HG02678 (cell line): ENCODE data around the gene NOS1.
A peak's percentile ranks its signal among the peaks of the same experiment; 100 is the strongest.
"Not testable (repeated sequence)": the region's sequence is repeated elsewhere in the genome, so short reads cannot be mapped to it uniquely, and the experiment has no call there.

Experiments used
- ATAC-seq: cut with Tn5 transposase; IDR thresholded peaks from one replicate; pipeline ENCODE4 v1.9.1; 2021; ENCODE audit warnings: mild to moderate bottlenecking, moderate library complexity; ENCODE audit not compliant: unreplicated experiment

NOS1 gene

GRCh38 chr12:117213295-117213808 is 148.1 kb downstream of the NOS1 start:
- no peak for ATAC-seq

DNA sequence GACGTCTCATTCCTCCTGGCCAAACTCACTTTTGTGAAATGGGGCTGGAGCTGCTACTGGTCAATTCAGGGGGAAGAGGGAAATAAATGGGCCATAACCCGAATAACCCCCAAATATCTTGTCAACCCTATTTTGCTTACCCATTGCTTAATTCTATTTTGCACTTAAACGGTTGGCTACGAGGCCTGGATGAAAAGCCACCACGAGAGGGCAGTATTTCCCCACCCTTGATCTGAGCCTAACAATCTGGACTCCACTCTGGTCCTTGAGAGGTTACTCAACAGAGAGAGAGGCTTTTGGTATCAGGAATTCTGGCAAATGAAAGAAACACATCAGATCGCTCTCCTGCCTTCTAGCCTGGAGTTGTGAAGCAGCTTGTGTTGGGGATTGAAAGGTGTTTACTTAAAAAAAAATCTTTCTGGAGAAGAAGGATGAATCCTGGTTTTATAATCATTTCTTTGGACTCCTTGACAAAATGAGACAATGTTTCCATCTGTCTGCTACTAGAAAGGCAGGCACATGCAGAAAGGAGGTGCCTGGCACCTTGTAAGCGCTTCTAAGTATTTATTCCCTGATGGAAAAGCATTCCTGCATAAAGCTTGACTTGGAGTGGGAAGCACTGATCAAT is 148.7 kb downstream of the NOS1 start:
- no peak for ATAC-seq

GRCh38 chr12:117210266-117210918 is 151.0 kb downstream of the NOS1 start:
- no peak for ATAC-seq

DNA sequence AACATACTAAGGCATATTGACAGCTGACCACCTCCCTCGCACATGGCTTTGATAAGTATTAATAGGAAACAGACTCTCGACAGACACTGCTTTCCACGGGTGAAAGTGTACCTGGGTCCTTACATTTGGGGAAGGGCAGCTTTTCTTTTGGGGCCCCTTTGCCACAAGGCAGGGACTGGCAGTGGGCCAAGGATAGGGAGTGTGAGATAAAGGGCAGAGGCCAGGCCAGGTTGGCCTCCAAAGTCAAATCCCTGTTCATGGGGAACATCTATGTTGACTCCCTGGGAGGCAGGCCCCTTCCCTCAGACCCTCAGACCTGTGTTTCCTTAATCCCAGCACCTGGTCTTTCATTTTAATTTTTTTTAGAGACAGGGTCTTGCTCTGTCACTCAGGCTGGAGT is 151.8 kb downstream of the NOS1 start:
- no peak for ATAC-seq

DNA sequence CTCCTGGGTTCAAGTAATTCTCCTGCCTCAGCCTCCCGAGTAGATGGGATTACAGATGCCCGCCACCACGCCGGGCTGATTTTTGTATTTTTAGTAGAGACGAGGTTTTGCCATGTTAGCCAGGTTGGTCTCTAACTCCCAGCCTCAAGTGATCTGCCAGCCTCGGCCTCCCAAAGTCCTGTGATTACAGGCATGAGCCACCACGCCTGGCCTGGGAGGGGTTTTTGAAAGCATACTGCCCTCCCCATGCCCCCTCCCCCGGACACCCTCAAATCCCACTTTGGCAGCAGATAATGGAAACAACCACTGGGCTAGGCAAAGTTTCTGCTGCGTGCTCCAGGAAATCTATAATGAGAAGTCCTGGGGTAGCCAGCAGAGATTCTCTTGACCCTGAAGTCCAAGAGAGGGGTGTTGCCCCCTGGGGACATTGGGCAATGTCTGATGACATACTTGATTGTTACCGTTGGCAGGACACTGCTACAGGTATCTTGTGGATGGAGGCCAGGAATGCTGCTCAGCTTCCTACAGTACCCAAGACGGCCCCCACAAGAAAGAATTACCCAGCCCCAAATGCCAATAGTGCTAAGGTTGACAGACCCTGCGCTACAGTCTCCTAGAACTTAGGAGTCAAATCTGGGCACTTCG is 152.5 kb downstream of the NOS1 start:
- ATAC-seq = no peak

DNA sequence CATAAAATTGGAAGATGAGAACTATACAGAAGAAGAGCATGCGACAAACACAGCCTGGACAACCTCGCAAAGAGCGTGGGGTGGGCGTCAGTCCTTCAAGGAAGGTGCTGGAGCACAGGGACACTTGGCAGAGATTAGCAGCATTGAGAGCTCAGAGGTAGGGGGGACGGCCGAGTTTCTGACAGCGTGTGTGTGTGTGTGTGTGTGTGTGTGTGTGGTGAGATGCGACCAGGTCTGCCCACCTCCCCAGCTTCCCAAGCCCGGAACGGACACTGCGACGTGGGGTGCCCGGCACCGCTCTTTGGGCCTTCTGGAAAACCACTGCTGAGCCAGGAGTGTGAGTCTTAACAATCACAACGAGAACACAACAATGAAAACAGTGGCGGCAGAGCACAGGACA is 153.2 kb downstream of the NOS1 start:
- ATAC-seq = no peak

- no peak for ATAC-seq
Measured at GRCh38 chr12:117207675-117208074, 153.8 kb downstream of the NOS1 start.

GRCh38 chr12:117202556-117202955 is 158.9 kb downstream of the NOS1 start:
- ATAC-seq = no peak

DNA sequence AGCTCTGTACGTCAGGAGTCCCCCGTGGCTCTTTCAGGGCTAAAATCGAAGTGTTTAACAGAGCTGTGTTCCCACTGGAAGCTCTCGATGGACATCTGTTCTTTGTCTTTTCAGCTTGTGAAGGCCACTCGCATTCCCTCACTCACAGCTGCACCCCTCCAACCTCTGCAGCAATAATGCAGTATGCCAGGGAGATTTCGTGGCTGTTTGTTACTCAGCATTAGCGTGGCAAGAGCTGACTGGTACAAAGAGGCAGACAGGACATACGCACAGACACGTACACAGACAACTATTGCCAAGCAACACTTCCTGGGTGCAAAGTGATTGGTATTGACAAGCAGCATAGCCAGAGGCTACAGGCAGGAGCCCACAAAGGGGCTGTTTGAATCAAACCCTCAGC is 159.4 kb downstream of the NOS1 start:
- ATAC-seq = no peak

DNA sequence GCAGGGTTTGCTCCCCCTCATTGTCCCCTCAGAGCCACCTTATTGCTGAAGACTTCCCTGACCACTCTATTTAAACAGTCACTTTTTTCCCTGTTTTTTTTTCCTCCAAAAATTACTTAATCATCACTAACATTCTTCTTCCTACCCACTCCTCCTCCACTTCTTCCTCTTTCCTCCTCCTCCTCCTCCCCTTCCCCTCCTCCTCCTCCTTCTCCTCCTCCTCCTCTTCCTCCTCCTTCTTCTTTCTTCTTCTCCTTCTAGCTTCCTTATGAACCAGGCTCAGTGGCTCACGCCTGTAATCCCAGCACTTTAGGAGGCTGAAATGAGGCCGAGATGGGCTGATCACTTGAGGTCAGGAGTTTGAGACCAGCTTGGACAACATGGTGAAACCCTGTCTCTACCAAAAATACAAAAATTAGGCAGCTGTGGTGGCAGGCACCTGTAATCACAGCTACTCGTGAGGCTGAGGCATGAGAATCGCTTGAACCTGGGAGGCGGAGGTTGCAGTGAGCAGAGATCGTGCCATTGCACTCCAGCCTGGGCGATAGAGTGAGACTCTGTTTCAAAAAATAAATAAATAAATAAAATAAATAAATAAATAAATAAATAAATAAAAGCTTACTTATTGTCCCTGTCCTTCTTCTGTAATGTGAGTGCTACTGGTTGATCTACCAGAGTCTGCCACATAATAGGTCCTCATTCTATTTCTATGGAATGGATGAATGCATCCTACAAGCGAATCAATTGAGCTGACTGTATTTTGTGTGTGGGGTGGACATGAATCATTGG is 161.3 kb downstream of the NOS1 start:
- not testable (repeated sequence) for ATAC-seq

DNA sequence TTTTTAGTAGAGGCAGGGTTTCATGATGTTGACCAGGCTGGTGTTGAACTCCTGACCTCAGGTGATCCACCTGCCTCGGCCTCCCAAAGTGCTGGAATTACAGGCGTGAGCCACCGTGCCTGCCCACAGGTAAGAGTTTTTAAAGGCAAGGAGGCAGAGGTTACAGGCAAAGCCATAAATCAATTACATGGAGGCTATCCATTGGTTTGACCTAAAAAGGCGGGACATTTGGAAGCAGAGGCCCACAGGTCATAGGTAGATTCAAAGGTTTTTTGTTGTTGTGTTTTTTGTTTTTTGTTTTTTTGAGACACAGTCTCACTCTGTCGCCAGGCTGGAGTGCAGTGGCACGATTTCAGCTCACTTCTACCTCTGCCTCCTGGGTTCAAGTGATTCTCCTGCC is 165.1 kb downstream of the NOS1 start:
- ATAC-seq = not testable (repeated sequence)

DNA sequence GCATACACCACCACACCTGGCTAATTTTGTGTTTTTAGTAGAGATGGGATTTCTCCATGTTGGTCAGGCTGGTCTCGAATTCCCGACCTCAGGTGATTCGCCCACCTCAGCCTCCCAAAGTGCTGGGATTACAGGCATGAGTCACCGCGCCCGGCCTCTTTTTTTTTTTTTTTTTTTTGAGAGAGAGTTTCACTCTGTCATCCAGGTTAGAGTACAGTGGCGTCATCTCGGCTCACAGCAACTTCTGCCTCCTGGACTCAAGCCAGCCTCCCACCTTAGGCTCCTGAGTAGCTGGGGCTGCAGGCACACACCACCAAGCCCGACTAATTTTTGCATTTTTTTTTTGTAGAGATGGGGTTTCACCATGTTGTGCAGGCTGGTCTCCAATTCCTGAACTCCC is 166.4 kb downstream of the NOS1 start:
- ATAC-seq = not testable (repeated sequence)

DNA sequence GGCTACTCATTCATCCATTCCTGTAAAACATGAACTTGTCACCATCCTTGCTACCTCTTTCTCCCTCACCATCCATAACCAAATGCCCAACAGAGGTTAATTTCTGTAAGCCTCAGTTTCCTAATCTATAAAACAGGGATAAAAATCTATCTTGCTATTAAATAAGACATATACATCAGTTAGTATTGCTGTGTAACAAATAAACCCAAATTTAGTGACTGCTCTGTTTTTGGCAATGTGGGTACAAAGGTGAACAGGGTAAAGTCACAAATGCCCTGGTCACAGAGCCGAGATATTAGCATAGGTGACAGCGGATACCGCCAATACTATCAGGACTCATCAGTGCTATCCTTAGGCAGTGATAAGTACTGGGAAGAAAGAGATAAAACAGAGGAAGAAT is 167.5 kb downstream of the NOS1 start:
- no peak for ATAC-seq

DNA sequence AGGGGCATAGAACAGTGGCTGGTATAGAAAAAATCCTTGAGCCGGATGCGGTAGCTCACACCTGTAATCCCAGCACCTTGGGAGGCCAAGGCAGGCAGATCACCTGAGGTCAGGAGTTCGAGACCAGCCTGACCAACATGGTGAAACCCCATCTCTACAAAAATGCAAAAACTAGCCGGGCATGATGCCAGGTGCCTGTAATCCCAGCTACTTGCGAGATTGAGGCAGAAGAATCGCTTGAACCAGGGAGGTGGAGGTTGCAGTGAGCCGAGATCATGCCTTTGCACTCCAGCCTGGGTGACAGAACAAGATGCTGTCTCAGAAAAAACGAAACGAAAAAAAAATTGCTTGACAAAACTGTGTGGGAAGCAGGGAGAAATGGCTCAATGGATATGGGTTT is 168.8 kb downstream of the NOS1 start:
- ATAC-seq = not testable (repeated sequence)

DNA sequence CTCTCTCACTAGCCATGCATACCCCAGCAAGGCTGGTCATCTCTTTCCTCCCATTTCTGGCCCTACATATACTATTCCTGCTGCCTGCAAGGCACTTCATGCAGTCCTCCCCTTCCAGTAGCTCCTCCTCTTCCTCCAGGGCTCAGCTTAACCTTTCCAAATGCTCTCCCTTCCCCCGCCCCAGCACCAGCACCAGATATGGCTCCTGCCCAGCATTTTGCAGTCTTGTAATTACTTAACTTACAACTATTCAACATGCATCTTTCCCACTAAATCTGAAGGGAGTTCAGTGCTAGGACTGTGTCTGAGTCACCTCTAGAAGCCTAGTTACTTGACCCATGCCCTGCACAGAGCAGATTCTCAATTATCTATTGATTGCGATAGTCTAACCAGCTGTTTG is 169.4 kb downstream of the NOS1 start:
- ATAC-seq = no peak

DNA sequence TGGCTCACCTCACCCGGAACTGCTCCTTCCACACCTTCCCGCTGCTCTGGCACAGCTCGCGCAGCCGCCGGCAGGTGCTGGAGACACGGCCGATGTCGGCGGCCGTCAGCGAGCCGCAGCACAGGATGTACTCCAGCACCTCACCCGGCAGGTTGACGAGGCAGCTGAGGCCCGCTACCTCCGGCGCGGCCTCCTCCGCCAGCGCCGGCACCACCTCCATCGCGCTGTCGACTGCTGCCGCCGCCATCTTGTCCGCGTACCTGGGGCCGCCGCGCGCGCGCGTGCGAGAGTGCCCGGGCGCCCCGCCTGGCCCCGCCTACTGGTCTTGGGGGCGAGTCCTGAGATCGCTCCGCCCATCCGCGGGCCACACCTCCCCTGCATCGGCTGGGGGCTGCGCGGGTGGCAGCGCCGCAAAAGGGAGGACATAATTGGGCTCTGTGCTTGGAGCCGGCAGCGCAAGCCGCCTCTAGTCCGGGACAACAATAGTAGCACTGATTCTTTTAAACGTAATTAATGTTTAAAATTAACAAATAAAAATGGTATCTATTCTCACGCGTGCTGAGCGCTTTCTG is 171.1 kb downstream of the NOS1 start, which contains the start of gene FBXO21:
TSS of gene FBXO21 (minus strand) at position 261 of the 572 bp plus-strand sequence. CDS start at position 247, 14 bp downstream.
- peak; percentile 93 for ATAC-seq

DNA sequence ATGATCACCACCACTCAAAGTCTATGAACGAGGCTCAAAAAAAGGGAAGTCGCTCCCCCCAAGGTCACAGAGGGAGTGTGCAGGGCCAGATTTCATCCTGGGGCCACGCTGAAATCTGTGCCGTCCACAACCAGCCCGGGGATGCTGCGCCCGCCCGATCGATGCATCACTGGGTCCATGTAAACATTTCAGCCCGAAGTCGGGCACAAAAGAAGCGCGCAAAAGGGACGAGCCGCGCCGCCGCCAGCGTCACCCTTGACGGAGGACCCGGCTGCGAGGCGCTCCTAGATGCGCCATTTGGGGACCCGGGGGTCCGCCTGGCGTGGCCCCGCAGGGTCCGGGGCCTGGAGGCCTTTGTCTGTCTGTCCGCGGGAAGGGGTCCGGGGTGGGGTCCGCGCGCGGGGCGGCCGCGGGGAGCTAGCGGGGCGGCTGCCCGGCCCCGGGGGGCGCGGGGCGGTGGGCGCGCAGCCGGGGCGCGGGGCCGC is 171.7 kb downstream of the NOS1 start:
- peak; percentile 40 for ATAC-seq

GRCh38 chr12:117188961-117189724 is 172.3 kb downstream of the NOS1 start:
- no peak for ATAC-seq

DNA sequence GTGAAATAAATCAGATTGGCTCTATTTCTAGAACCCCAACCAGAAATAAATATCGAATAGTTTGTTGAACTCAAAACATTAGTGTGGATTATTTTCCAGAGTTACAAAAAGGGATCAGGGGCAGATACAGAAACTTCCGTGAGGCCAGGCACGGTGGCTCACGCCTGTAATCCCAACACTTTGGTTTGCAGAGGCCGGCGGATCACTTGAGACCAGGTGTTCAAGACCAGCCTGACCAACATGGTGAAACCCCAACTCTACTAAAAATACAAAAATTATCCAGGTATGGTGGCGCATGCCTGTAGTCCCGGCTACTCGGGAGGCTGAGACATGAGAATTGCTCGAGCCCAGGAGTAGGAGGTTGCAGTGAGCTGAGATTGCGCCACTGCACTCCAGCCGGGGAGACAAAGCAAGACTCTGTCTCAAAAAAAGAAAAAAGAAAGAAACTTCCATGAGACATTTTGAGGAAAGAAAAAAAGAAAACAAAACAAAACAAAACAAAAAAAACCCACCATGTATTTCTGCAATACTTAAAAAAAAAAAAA is 173.2 kb downstream of the NOS1 start:
- ATAC-seq = no peak

DNA sequence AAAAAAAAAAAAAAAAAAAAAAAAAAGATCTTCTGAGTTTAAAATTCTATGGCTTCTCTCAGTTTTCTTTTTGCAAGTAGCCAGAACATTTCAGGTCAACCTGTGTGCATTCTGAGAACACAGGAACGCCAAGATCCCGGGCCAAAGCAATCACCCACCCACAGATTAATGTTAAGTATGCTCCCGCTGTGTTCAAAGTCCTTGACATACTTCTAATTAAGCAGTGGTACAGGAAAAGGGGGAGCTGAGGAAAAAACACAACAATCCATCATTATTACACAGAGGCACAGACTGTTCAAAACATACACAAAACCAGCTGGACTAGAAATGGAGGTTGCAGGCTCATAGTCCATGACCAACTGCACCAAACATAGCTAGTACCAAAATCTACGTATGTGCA is 174.0 kb downstream of the NOS1 start:
- ATAC-seq = no peak
